Neural crest cell (in vitro differentiated cells): Measurements from ENCODE around the gene OSM. TPM values are rescaled to one million over a fixed set of nuclear protein-coding genes. Genes with fewer than 3 reads are reported as not detected.

Experiments
- DNase-seq: peaks from one replicate; pipeline ENCODE4 v3.0.0; 2021; ENCODE audit warnings: low read depth, mixed read lengths, low spot score
- H3K27ac Mint-ChIP-seq: one replicate; pipeline ENCODE4 v1.8.0; 2021; ENCODE audit warnings: mild to moderate bottlenecking, mixed read lengths; ENCODE audit not compliant: unreplicated experiment
- H3K27me3 Mint-ChIP-seq: 2 replicates; pipeline ENCODE4 v1.8.0; 2021; ENCODE audit warnings: low read depth, mild to moderate bottlenecking, mixed read lengths
- H3K36me3 Mint-ChIP-seq: 2 replicates; pipeline ENCODE4 v1.8.0; 2021; ENCODE audit warnings: low read depth, mild to moderate bottlenecking, mixed read lengths
- H3K4me1 Mint-ChIP-seq: 2 replicates; pipeline ENCODE4 v1.8.0; 2021; ENCODE audit warnings: mixed read lengths
- H3K4me3 Mint-ChIP-seq: one replicate; pipeline ENCODE4 v1.8.0; 2021; ENCODE audit warnings: mild to moderate bottlenecking, mixed read lengths
- H3K9me3 Mint-ChIP-seq: 2 replicates; pipeline ENCODE4 v1.8.0; 2021; ENCODE audit warnings: mixed read lengths
- CTCF ChIP-seq: fragments of 200-600 bp; sonication (generic); conservative IDR thresholded peaks from 2 replicates; pipeline ENCODE4 v1.5.0; 2021; ENCODE audit warnings: antibody characterized with exemption, mild to moderate bottlenecking
- total RNA-seq: library from RNA; stranded (reverse); gene quantifications from 2 replicates; pipeline ENCODE4 v1.2.1, GENCODE V29; 2021

OSM gene
- total RNA-seq, 1 donor from 2014 or later, result not detected

- Mint-ChIP-seq H3K4me3 (no peak overlapping the region), H3K27me3 (no peaks in the 10 kb centered on the region), H3K4me1 (no peaks in the 10 kb centered on the region), H3K9me3 (no peaks in the 10 kb centered on the region), H3K36me3 (no peaks in the 10 kb centered on the region), H3K27ac (no peak overlapping the region)
- no peak for TF ChIP-seq CTCF
- no peak for DNase-seq
Measured at GRCh38 chr22:30270832-30271231, 4.2 kb upstream of the OSM start.

DNA sequence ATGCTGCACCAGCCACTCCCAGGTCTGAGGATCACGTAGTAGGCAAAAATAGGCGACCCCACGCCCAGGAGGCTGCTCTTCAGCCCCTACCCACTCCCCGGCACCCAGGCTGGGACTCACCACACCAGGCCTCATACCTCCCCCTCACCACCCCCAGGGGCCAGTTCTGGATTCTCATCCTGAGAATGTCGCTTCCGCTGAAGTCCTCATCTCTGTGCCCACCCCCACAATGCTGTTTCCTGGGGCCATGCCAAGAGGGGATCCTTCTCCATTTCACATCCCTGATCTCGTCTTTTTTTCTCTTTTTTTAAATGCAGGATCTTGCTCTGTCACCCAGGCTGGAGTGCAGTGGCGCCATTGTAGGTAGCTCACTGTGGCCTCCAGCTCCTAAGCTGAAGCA is 1.7 kb upstream of the OSM start:
- H3K36me3 Mint-ChIP-seq, result no peaks in the 10 kb centered on the region
- DNase-seq, result no peak
- no peak overlapping the region for H3K27ac Mint-ChIP-seq
- H3K4me1 Mint-ChIP-seq, result no peaks in the 10 kb centered on the region
- no peaks in the 10 kb centered on the region for H3K9me3 Mint-ChIP-seq
- H3K27me3 Mint-ChIP-seq, result no peaks in the 10 kb centered on the region
- H3K4me3 Mint-ChIP-seq, result no peak overlapping the region
- TF ChIP-seq CTCF, result no peak

- no peak for DNase-seq
- H3K9me3 Mint-ChIP-seq, result no peaks in the 10 kb centered on the region
- peaks cover 5% of the 10 kb centered on the region for H3K4me1 Mint-ChIP-seq
- no peak for TF ChIP-seq CTCF
- no peaks in the 10 kb centered on the region for H3K36me3 Mint-ChIP-seq
- no peak overlapping the region for H3K27ac Mint-ChIP-seq
- no peak overlapping the region for H3K4me3 Mint-ChIP-seq
- H3K27me3 Mint-ChIP-seq, result no peaks in the 10 kb centered on the region
Measured at GRCh38 chr22:30267382-30268302, 991 bp upstream of the OSM start.

DNA sequence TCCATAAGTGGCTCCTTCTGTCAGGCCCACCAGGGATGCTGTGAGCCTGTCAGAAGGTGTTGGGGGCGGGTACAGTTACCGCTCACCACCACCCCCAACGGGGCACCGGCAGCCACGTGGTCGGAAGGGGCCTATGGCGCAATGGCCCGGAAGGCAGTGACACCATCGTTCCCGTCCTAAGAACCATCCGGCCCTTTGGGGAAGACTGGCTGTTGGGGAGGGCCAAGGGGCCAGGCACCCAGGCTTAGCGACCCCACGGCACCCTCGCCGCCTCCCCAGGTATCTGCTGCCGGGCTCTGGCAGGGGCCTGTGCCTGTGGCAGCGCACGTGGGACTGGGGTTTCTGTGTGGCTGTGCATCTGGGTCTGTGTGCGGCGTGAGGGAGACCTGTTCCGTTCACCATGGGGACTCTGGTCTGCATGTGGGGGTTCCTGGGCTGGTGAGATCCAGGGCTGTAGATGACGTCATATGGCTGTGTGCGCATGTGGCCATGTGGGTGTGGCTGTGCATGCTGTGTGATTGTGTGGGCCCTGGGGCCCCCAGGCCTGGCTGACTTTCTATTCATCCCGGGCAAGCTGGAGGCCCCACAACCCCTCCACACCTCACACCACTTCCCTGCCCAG is 717 bp downstream of the OSM start:
- no peak for TF ChIP-seq CTCF
- Mint-ChIP-seq H3K27me3 (no peaks in the 10 kb centered on the region), H3K36me3 (no peaks in the 10 kb centered on the region), H3K4me3 (no peak overlapping the region), H3K4me1 (peaks cover 5% of the 10 kb centered on the region), H3K9me3 (no peaks in the 10 kb centered on the region), H3K27ac (no peak overlapping the region)
- no peak for DNase-seq

GRCh38 chr22:30265131-30265720 is 1.4 kb downstream of the OSM start:
- TF ChIP-seq CTCF, result no peak
- Mint-ChIP-seq H3K9me3 (no peaks in the 10 kb centered on the region), H3K27me3 (no peaks in the 10 kb centered on the region), H3K4me1 (peaks cover 5% of the 10 kb centered on the region), H3K27ac (no peak overlapping the region), H3K36me3 (no peaks in the 10 kb centered on the region), H3K4me3 (no peak overlapping the region)
- no peak for DNase-seq
